ENCODE data around the gene HPN. TPM values are rescaled to one million over a fixed set of nuclear protein-coding genes. Genes with fewer than 3 reads are reported as not detected.
"Not testable (repeated sequence)": the region's sequence is repeated elsewhere in the genome, so short reads cannot be mapped to it uniquely, and the experiment has no call there.

HPN gene
- total RNA-seq (1 to 10 TPM; 1.0 to 4.3 (median 2.4) TPM), polyA plus RNA-seq (1 to 10 TPM in 2 of 3 donors, under 1 TPM in 1; 0.86 to 2.4 (median 1.1) TPM)
- long read RNA-seq, donor 1 = 0 reads
- long read RNA-seq, donor 2, partial matches to known transcripts = 5 of 5 reads
- long read RNA-seq, donor 2, other reads (novel, unspliced or antisense) = 0 of 5 reads

- no peaks in the 10 kb centered on the region for H3K9me3 ChIP-seq
- H3K4me1 ChIP-seq = peaks cover 48 to 96% (median 79%) of the 10 kb centered on the region in 6 donors
- no peak for DNase-seq
- H3K4me3 ChIP-seq = peak within 1 kb of the TSS in 4 of 8 donors; percentile 28 to 60 (median 28)
- WGBS, 5 donors = 49 to 78% (median 68%) methylated on average over 9 to 19 of the region's 19 CpGs
- intact Hi-C loops (cut with DNase I; ENCODE audit: low total_unique reads) = no loop called here
- peak within 1 kb of the TSS; percentile 15 to 82 (median 78) for H3K27ac ChIP-seq
- TF ChIP-seq POLR2A (IDR thresholded peaks at IDR 0.05) (no peak), CTCF (IDR thresholded peaks at IDR 0.05 in 8 of 11, conservative IDR thresholded peaks at IDR 0.05 in 3 of 11) (no peak), POLR2AphosphoS5 (IDR thresholded peaks at IDR 0.05) (no peak)
- no peaks in the 10 kb centered on the region for H3K36me3 ChIP-seq
- H3K27me3 ChIP-seq (replicated peaks in 1 of 7) = peaks cover 0 to 25% (median 0%) of the 10 kb centered on the region in 7 donors
Observed at GRCh38 chr19:35041548-35042055, at the start of gene HPN. HPN (plus strand) TSS chr19:35041721; CDS start chr19:35042507, 786 bp downstream.

DNA sequence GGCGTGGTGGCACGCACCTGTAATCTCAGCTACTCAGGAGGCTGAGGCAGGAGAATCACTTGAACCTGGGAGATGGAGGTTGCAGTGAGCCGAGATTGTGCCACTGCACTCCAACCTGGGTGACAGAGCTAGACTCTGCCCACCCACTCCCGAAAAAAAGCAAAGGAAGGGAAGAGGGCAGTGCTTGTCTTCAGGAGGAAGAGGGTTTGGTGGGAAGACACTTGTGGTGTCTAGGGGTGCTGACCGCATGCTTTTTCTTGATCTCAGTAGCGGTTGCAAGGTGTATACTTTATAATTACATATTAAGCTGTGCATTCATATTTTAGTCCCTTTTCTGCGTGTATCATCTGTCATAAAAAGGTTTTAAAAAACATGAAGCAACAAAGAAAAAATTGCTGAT lies 48.9 kb upstream of the HPN start:
- intact Hi-C loops (cut with DNase I; ENCODE audit: low total_unique reads); DNase-seq; H3K9me3 ChIP-seq; H3K36me3 ChIP-seq; H3K27ac ChIP-seq; H3K27me3 ChIP-seq (replicated peaks in 1 of 7); H3K4me3 ChIP-seq: not testable (repeated sequence)
- 74 to 98% (median 80%) methylated on average over 7 of the region's 7 CpGs for WGBS, 5 donors
- peaks cover 19 to 61% (median 34%) of the 10 kb centered on the region in 6 donors for H3K4me1 ChIP-seq

- no peaks in the 10 kb centered on the region for H3K36me3 ChIP-seq
- intact Hi-C loops (cut with DNase I; ENCODE audit: low total_unique reads) = no loop called here
- H3K27ac ChIP-seq = peak overlapping the region in 6 of 8 donors; percentile 78 to 99 (median 97)
- no peaks in the 10 kb centered on the region for H3K9me3 ChIP-seq
- H3K4me1 ChIP-seq = peaks cover 33 to 68% (median 50%) of the 10 kb centered on the region in 6 donors
- peak; percentile 71 for DNase-seq
- no peak for TF ChIP-seq CTCF (IDR thresholded peaks at IDR 0.05 in 8 of 11, conservative IDR thresholded peaks at IDR 0.05 in 3 of 11)
- TF ChIP-seq POLR2AphosphoS5 (IDR thresholded peaks at IDR 0.05) = no peak
- no peak for TF ChIP-seq POLR2A (IDR thresholded peaks at IDR 0.05)
- H3K4me3 ChIP-seq = no peak overlapping the region
- 38 to 69% (median 54%) methylated on average over 8 to 9 of the region's 9 CpGs for WGBS, 5 donors
- H3K27me3 ChIP-seq (replicated peaks in 1 of 7) = no peaks in the 10 kb centered on the region
Observed at GRCh38 chr19:34994286-34994642, 47.3 kb upstream of the HPN start.

DNA sequence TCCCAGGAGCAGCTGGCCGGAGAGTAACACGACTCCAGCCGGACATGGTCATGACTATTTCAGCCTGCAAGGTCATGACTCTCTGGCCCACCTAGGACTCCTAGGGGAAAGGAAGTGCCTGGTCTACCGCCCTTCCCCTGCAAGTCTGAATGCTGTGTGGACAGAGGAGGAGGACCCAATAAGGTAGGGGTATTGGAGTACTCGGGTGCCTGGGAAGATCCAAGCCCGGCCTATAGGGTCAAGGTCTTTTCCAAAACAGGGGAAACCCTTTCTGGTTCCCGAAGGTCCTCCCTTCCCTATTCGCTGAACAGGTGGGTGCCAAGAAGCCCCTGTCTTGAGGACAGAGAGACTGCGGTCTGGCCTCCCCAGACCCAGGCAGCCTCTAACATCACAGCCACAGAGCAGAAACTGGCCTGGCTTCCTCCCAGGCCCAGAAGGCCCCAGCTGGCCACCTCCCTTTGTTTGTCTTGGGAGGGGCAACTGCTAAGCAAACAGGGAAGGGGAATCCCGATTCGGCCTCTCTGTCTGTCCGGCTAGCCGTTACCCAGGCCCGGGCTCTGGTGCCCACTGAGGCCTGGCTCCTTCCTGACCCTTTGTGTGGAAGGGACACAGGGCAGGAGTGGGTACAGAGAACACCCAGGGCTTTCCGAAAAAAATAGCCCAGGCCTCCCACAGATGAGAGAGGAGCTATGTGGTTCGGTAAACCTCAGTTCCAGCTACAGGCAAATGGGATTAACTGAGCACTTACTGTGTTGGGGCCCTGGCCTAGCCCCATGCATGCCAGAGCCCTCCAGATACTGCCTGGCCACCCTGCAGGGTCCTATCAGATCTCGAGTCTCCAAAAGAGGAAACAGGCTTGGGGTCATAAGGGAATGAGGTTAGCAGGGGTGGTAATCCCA lies 46.6 kb upstream of the HPN start:
- 58 to 80% (median 68%) methylated on average over 13 to 17 of the region's 17 CpGs for WGBS, 5 donors
- peak; percentile 73 for DNase-seq
- intact Hi-C loops (cut with DNase I; ENCODE audit: low total_unique reads) = no loop called here
- Histone ChIP-seq H3K36me3 (no peaks in the 10 kb centered on the region), H3K4me1 (peaks cover 37 to 74% (median 56%) of the 10 kb centered on the region in 6 donors), H3K27ac (peak overlapping the region; percentile 55 to 99 (median 93)), H3K4me3 (no peak overlapping the region), H3K27me3 (replicated peaks in 1 of 7) (no peaks in the 10 kb centered on the region), H3K9me3 (no peaks in the 10 kb centered on the region)
- TF ChIP-seq POLR2AphosphoS5 (IDR thresholded peaks at IDR 0.05) = peak in 2 of 3 donors; percentile 18 to 19
- no peak for TF ChIP-seq POLR2A (IDR thresholded peaks at IDR 0.05)
- TF ChIP-seq CTCF (IDR thresholded peaks at IDR 0.05 in 8 of 11, conservative IDR thresholded peaks at IDR 0.05 in 3 of 11) = no peak
